Mesenteric fat pad (tissue), 1 donor: ENCODE data around the gene POU2F1. TPM values are rescaled to one million over a fixed set of nuclear protein-coding genes. Genes with fewer than 3 reads are reported as not detected.
"Not testable (repeated sequence)": the region's sequence is repeated elsewhere in the genome, so short reads cannot be mapped to it uniquely, and the experiment has no call there.

Experiments
- DNase-seq: peaks from one replicate; pipeline ENCODE4 v3.0.0-alpha.2; 2020; ENCODE audit warnings: low spot score
- total RNA-seq: library from RNA; stranded (reverse); fragmentation: NEBNext Ultra II Directional; extraction: Animal tissue kit (Norgen Biotek cat#: 25700); gene quantifications from one replicate; pipeline ENCODE4 v1.2.1, GENCODE V29; 2021
- donor health status: DM: yes; HTN: yes; CAD: no.

The POU2F1 gene
- total RNA-seq, 1 donor from 2014 or later: 18.8 TPM

- no peak for DNase-seq
These were observed 9.8 kb downstream of the POU2F1 start for GRCh38 chr1:167230437-167230836.

GRCh38 chr1:167231873-167232450 is 11.3 kb downstream of the POU2F1 start:
- no peak for DNase-seq

- DNase-seq: no peak
These were observed 12.1 kb downstream of the POU2F1 start for GRCh38 chr1:167232801-167233200.

GRCh38 chr1:167233373-167233772 is 12.7 kb downstream of the POU2F1 start:
- DNase-seq: no peak

GRCh38 chr1:167237000-167237399 is 16.3 kb downstream of the POU2F1 start:
- DNase-seq: no peak

- DNase-seq: no peak
These were observed 18.0 kb downstream of the POU2F1 start for GRCh38 chr1:167238713-167239112.

- no peak for DNase-seq
These were observed 18.6 kb downstream of the POU2F1 start for GRCh38 chr1:167239257-167239656.

- no peak for DNase-seq
These were observed 23.6 kb downstream of the POU2F1 start for GRCh38 chr1:167244244-167244643.

- not testable (repeated sequence) for DNase-seq
These were observed 24.5 kb downstream of the POU2F1 start for GRCh38 chr1:167245168-167245567.

GRCh38 chr1:167246971-167247370 is 26.3 kb downstream of the POU2F1 start:
- no peak for DNase-seq

- no peak for DNase-seq
These were observed 27.1 kb downstream of the POU2F1 start for GRCh38 chr1:167247754-167248153.

GRCh38 chr1:167248707-167249642 is 28.3 kb downstream of the POU2F1 start:
- DNase-seq: no peak

- no peak for DNase-seq
These were observed 29.0 kb downstream of the POU2F1 start for GRCh38 chr1:167249702-167250101.

GRCh38 chr1:167250482-167250881 is 29.8 kb downstream of the POU2F1 start:
- DNase-seq: no peak

GRCh38 chr1:167251472-167251871 is 30.8 kb downstream of the POU2F1 start:
- no peak for DNase-seq

- no peak for DNase-seq
These were observed 32.3 kb downstream of the POU2F1 start for GRCh38 chr1:167252986-167253385.

GRCh38 chr1:167258858-167259257 is 38.2 kb downstream of the POU2F1 start:
- DNase-seq: no peak

- no peak for DNase-seq
These were observed 42.1 kb downstream of the POU2F1 start for GRCh38 chr1:167262836-167263235.

- DNase-seq: no peak
These were observed 42.7 kb downstream of the POU2F1 start for GRCh38 chr1:167263344-167263743.

- no peak for DNase-seq
These were observed 43.3 kb downstream of the POU2F1 start for GRCh38 chr1:167263819-167264464.

GRCh38 chr1:167266965-167267364 is 46.3 kb downstream of the POU2F1 start:
- DNase-seq: no peak

GRCh38 chr1:167268347-167268787 is 47.7 kb downstream of the POU2F1 start:
- DNase-seq: no peak
